H9 (cell line): Measurements from ENCODE around the gene TFPI. TPM values are rescaled to one million over a fixed set of nuclear protein-coding genes. Genes with fewer than 3 reads are reported as not detected.
A peak's percentile ranks its signal among the peaks of the same experiment; 100 is the strongest.

Experiments
- DNase-seq: peaks from one replicate; pipeline ENCODE4 v3.0.0-alpha.2; 2017
- H2AFZ ChIP-seq: one replicate; pipeline ENCODE4 v1.6.1; 2013; ENCODE audit warnings: mild to moderate bottlenecking, low read length, control low read depth, moderate library complexity
- H2AK5ac ChIP-seq: 2 replicates; pipeline ENCODE4 v1.6.1; 2013; ENCODE audit warnings: low read length, control low read depth, mixed read lengths; ENCODE audit not compliant: insufficient read length
- H2BK120ac ChIP-seq: one replicate; pipeline ENCODE4 v1.6.1; 2013; ENCODE audit warnings: low read depth, mild to moderate bottlenecking, low read length, control low read depth, inconsistent platforms; ENCODE audit not compliant: poor library complexity, severe bottlenecking
- H2BK12ac ChIP-seq: 2 replicates; pipeline ENCODE4 v1.6.1; 2013; ENCODE audit warnings: low read length, control low read depth, mixed read lengths, low read depth; ENCODE audit not compliant: insufficient read length
- H2BK15ac ChIP-seq: 2 replicates; pipeline ENCODE4 v1.6.1; 2013; ENCODE audit warnings: low read depth, low read length, control low read depth
- H2BK20ac ChIP-seq: one replicate; pipeline ENCODE4 v1.6.1; 2013; ENCODE audit warnings: low read depth, mild to moderate bottlenecking, low read length, control low read depth, inconsistent platforms; ENCODE audit not compliant: poor library complexity, severe bottlenecking
- H2BK5ac ChIP-seq: 2 replicates; pipeline ENCODE4 v1.6.1; 2013; ENCODE audit warnings: low read length, control low read depth, mixed read lengths; ENCODE audit not compliant: insufficient read length
- H3K14ac ChIP-seq: 2 replicates; pipeline ENCODE4 v1.6.1; 2013; ENCODE audit warnings: low read length, control low read depth; ENCODE audit not compliant: insufficient read depth
- H3K18ac ChIP-seq: 2 replicates; pipeline ENCODE4 v1.6.1; 2013; ENCODE audit warnings: low read depth, mild to moderate bottlenecking, mixed read lengths, low read length, control low read depth; ENCODE audit not compliant: insufficient read length
- H3K23ac ChIP-seq: 2 replicates; pipeline ENCODE4 v1.6.1; 2013; ENCODE audit warnings: low read length, control low read depth, mixed read lengths, low read depth; ENCODE audit not compliant: insufficient read length
- H3K23me2 ChIP-seq: 2 replicates; pipeline ENCODE4 v1.6.1; 2013; ENCODE audit warnings: low read depth, mild to moderate bottlenecking, mixed read lengths, low read length, control low read depth; ENCODE audit not compliant: insufficient read length, poor library complexity, severe bottlenecking
- H3K27ac ChIP-seq: 2 replicates; pipeline ENCODE4 v1.5.1; 2013; ENCODE audit warnings: low read length, control low read depth, mixed read lengths, low read depth; ENCODE audit not compliant: insufficient read length
- H3K27me3 ChIP-seq: 2 replicates; pipeline ENCODE4 v1.6.1; 2013; ENCODE audit warnings: low read length, control low read depth, inconsistent platforms; ENCODE audit not compliant: insufficient read depth
- H3K4ac ChIP-seq: 2 replicates; pipeline ENCODE4 v1.6.1; 2013; ENCODE audit warnings: low read depth, mild to moderate bottlenecking, control low read depth, inconsistent platforms, low read length, moderate library complexity
- H3K4me1 ChIP-seq: 2 replicates; pipeline ENCODE4 v1.6.1; 2013; ENCODE audit warnings: low read length, control low read depth, inconsistent platforms; ENCODE audit not compliant: insufficient read depth
- H3K4me2 ChIP-seq: 2 replicates; pipeline ENCODE4 v1.6.1; 2013; ENCODE audit warnings: low read length, control low read depth, mixed read lengths; ENCODE audit not compliant: insufficient read length, insufficient read depth
- H3K56ac ChIP-seq: 2 replicates; pipeline ENCODE4 v1.6.1; 2013; ENCODE audit warnings: low read depth, mild to moderate bottlenecking, mixed read lengths, low read length, control low read depth; ENCODE audit not compliant: insufficient read length
- H3K79me1 ChIP-seq: 2 replicates; pipeline ENCODE4 v1.6.1; 2013; ENCODE audit warnings: low read depth, mild to moderate bottlenecking, moderate library complexity, low read length, control low read depth, inconsistent platforms; ENCODE audit not compliant: insufficient read depth, poor library complexity, severe bottlenecking
- H3K79me2 ChIP-seq: 2 replicates; pipeline ENCODE4 v1.6.1; 2013; ENCODE audit warnings: low read length, control low read depth, inconsistent platforms; ENCODE audit not compliant: insufficient read depth
- H3K9ac ChIP-seq: 2 replicates; pipeline ENCODE4 v1.6.1; 2013; ENCODE audit warnings: low read length, control low read depth, mixed read lengths; ENCODE audit not compliant: insufficient read length; ENCODE audit errors: extremely low read depth
- H3K9me3 ChIP-seq: one replicate; pipeline ENCODE4 v1.6.1; 2013; ENCODE audit warnings: low read depth, low read length, inconsistent platforms; ENCODE audit not compliant: control insufficient read depth
- H3T11ph ChIP-seq: one replicate; pipeline ENCODE4 v1.6.1; 2013; ENCODE audit warnings: mild to moderate bottlenecking, low read length, control low read depth, inconsistent platforms
- H4K20me1 ChIP-seq: one replicate; pipeline ENCODE4 v1.6.1; 2013; ENCODE audit not compliant: control insufficient read depth, insufficient read length, insufficient read depth
- H4K5ac ChIP-seq: 2 replicates; pipeline ENCODE4 v1.6.1; 2013; ENCODE audit warnings: low read depth, mild to moderate bottlenecking, mixed read lengths, low read length, control low read depth; ENCODE audit not compliant: insufficient read length
- H4K8ac ChIP-seq: replicated peaks from 2 replicates; pipeline ENCODE4 v1.6.1; 2013; ENCODE audit warnings: low read length, control low read depth, mixed read lengths, low read depth; ENCODE audit not compliant: insufficient read length
- H4K91ac ChIP-seq: 2 replicates; pipeline ENCODE4 v1.6.1; 2013; ENCODE audit warnings: low read depth, mild to moderate bottlenecking, moderate library complexity, mixed read lengths, low read length, control low read depth; ENCODE audit not compliant: insufficient read length
- H3K27ac Mint-ChIP-seq, 3 experiments: 2 replicates in 2 of 3; 3 replicates in 1 of 3; pipeline ENCODE4 v1.8.0; 2020 to 2021; ENCODE audit warnings: mixed read lengths in 3 of 3, mild to moderate bottlenecking in 1 of 3, moderate library complexity in 1 of 3
- H3K27me3 Mint-ChIP-seq: 2 replicates; pipeline ENCODE4 v1.8.0; 2021; ENCODE audit warnings: low read depth, mild to moderate bottlenecking, moderate library complexity, mixed read lengths
- H3K36me3 Mint-ChIP-seq, 3 experiments: 2 replicates in 2 of 3; 3 replicates in 1 of 3; pipeline ENCODE4 v1.8.0; 2020 to 2021; ENCODE audit warnings: low read depth in 3 of 3, mixed read lengths in 3 of 3; ENCODE audit not compliant: insufficient read depth in 1 of 3
- H3K4me1 Mint-ChIP-seq, 2 experiments: 2 replicates each; pipeline ENCODE4 v1.8.0; 2020; ENCODE audit warnings: mixed read lengths in 2 of 2
- H3K4me3 Mint-ChIP-seq, 2 experiments: 2 replicates in 1 of 2; 3 replicates in 1 of 2; pipeline ENCODE4 v1.8.0; 2020 to 2021; ENCODE audit warnings: mild to moderate bottlenecking in 2 of 2, mixed read lengths in 2 of 2, moderate library complexity in 1 of 2
- H3K9me3 Mint-ChIP-seq, 2 experiments: 2 replicates in 1 of 2; 3 replicates in 1 of 2; pipeline ENCODE4 v1.8.0; 2020; ENCODE audit warnings: mild to moderate bottlenecking in 2 of 2, mixed read lengths in 2 of 2, moderate library complexity in 1 of 2
- WGBS: extraction: QIAGEN DNeasy Blood & Tissue Kit; methylation state at CpG from one replicate; pipeline ENCODE4 v1.1.7; 2013; ENCODE audit warnings: missing lambda C conversion rate, low lambda C conversion rate, mixed read lengths; ENCODE audit not compliant: insufficient read length; ENCODE audit errors: extremely low coverage; 5-methylcytosine and 5-hydroxymethylcytosine counted together
- total RNA-seq: library from RNA; stranded (reverse); gene quantifications from 2 replicates; pipeline ENCODE4 v1.2.1, GENCODE V29; 2021
- TF ChIP-seq, protein P1 (sequence below): fragments of 200-600 bp; sonication (generic); conservative IDR thresholded peaks from 3 replicates; pipeline ENCODE4 v1.8.0; 2021; ENCODE audit warnings: antibody characterized with exemption, mild to moderate bottlenecking

The TFPI gene
- total RNA-seq, 1 experiment from 2014 or later = 5.8 TPM

DNA sequence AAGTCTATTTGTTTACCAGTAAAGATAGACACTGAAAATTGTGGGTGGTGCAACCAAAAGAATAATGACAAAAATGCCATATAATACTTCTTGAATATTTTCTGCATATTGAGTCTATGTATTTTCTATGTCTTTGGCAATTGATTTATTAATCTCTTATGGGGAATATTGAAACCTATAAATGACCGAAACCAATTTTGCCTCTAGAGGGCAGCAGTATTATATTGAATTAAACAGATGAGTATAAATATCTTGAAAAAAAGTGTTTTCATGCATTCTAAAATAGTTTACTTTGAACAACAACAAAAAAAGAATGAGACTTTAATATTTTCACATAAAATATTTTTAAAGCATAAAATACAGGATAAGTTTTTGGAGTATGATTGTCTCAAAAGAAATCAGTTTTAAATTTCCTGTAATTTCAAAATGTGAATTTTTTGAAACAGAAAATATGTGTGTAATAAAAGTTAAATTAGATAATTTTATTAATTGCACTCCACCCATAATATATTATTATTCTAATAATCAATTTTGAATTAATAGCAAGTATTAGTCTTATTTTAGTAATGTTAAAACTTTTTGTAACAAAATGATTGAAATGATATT is 56.3 kb downstream of the TFPI start:
- Histone ChIP-seq H3K9ac (no peak overlapping the region), H3K4me1 (no peaks in the 10 kb centered on the region), H3T11ph (no peak overlapping the region), H2BK120ac (no peak overlapping the region), H3K23ac (no peak overlapping the region), H2BK15ac (no peak overlapping the region), H4K20me1 (no peaks in the 10 kb centered on the region), H3K27me3 (no peaks in the 10 kb centered on the region), H2BK12ac (no peak overlapping the region), H3K56ac (no peak overlapping the region), H2BK5ac (no peak overlapping the region), H3K79me2 (no peaks in the 10 kb centered on the region), H3K14ac (no peak overlapping the region), H3K27ac (no peak overlapping the region), H2AFZ (no peak overlapping the region), H4K91ac (no peak overlapping the region), H3K18ac (no peak overlapping the region), H3K4ac (no peak overlapping the region), H4K8ac (no peak overlapping the region), H3K4me2 (no peak overlapping the region), H2BK20ac (no peak overlapping the region), H4K5ac (no peak overlapping the region), H2AK5ac (no peak overlapping the region), H3K23me2 (no peaks in the 10 kb centered on the region), H3K79me1 (no peaks in the 10 kb centered on the region), H3K9me3 (peaks cover 14% of the 10 kb centered on the region)
- no peak overlapping the region for H3K4me3 Mint-ChIP-seq
- no peak overlapping the region for H3K27ac Mint-ChIP-seq
- no CpG with 5 or more reads among the region's 1 CpG for WGBS
- no peaks in the 10 kb centered on the region; the same call in 1 of the 2 replicates for H3K27me3 Mint-ChIP-seq
- H3K9me3 Mint-ChIP-seq = peaks cover 14 to 15% of the 10 kb centered on the region in 2 experiments
- no peak for DNase-seq
- peaks cover 9 to 19% (median 15%) of the 10 kb centered on the region in 3 experiments for H3K36me3 Mint-ChIP-seq
- peaks cover 5 to 12% of the 10 kb centered on the region in 2 experiments; a peak in 3 of 4 replicates for H3K4me1 Mint-ChIP-seq
- TF ChIP-seq, protein P1, sequence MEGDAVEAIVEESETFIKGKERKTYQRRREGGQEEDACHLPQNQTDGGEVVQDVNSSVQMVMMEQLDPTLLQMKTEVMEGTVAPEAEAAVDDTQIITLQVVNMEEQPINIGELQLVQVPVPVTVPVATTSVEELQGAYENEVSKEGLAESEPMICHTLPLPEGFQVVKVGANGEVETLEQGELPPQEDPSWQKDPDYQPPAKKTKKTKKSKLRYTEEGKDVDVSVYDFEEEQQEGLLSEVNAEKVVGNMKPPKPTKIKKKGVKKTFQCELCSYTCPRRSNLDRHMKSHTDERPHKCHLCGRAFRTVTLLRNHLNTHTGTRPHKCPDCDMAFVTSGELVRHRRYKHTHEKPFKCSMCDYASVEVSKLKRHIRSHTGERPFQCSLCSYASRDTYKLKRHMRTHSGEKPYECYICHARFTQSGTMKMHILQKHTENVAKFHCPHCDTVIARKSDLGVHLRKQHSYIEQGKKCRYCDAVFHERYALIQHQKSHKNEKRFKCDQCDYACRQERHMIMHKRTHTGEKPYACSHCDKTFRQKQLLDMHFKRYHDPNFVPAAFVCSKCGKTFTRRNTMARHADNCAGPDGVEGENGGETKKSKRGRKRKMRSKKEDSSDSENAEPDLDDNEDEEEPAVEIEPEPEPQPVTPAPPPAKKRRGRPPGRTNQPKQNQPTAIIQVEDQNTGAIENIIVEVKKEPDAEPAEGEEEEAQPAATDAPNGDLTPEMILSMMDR = peak; percentile 74
